IgD-negative memory B cell (primary cell): ENCODE measurements around the gene CEACAM1. TPM values are rescaled to one million over a fixed set of nuclear protein-coding genes. Genes with fewer than 3 reads are reported as not detected.
A peak's percentile ranks its signal among the peaks of the same experiment; 100 is the strongest.
"Not testable (repeated sequence)": the region's sequence is repeated elsewhere in the genome, so short reads cannot be mapped to it uniquely, and the experiment has no call there.

Experiments used
- H3K27ac Mint-ChIP-seq, 3 donors: one replicate each; pipeline ENCODE4 v1.8.0; 2020 to 2022; ENCODE audit warnings: mild to moderate bottlenecking in 3 of 3, mixed read lengths in 3 of 3, moderate library complexity in 1 of 3
- H3K27me3 Mint-ChIP-seq: one replicate; pipeline ENCODE4 v1.8.0; 2021; ENCODE audit warnings: mixed read lengths
- H3K36me3 Mint-ChIP-seq: one replicate; pipeline ENCODE4 v1.8.0; 2020; ENCODE audit warnings: mild to moderate bottlenecking, mixed read lengths
- H3K4me1 Mint-ChIP-seq, 3 donors: one replicate each; pipeline ENCODE4 v1.8.0; 2020 to 2022; ENCODE audit warnings: mixed read lengths in 3 of 3, mild to moderate bottlenecking in 1 of 3
- H3K4me3 Mint-ChIP-seq, 4 donors: one replicate each; pipeline ENCODE4 v1.8.0; 2020 to 2022; ENCODE audit warnings: mild to moderate bottlenecking in 4 of 4, mixed read lengths in 4 of 4, moderate library complexity in 3 of 4
- H3K9me3 Mint-ChIP-seq, 3 donors: one replicate each; pipeline ENCODE4 v1.8.0; 2020 to 2021; ENCODE audit warnings: mixed read lengths in 3 of 3, mild to moderate bottlenecking in 1 of 3
- polyA plus RNA-seq: library from polyadenylated mRNA; unstranded; fragments of 300-500 nt; fragmentation: Illumina TruSeq; gene quantifications from one replicate; pipeline ENCODE4 v1.2.3, GENCODE V29; 2021

CEACAM1 gene
- polyA plus RNA-seq, 1 donor from 2014 or later = 5.4 TPM

- H3K27ac Mint-ChIP-seq, H3K4me1 Mint-ChIP-seq, H3K36me3 Mint-ChIP-seq, H3K9me3 Mint-ChIP-seq, H3K27me3 Mint-ChIP-seq, H3K4me3 Mint-ChIP-seq: not testable (repeated sequence)
Observed at GRCh38 chr19:42535276-42535675, 7.0 kb upstream of the CEACAM1 start.

DNA sequence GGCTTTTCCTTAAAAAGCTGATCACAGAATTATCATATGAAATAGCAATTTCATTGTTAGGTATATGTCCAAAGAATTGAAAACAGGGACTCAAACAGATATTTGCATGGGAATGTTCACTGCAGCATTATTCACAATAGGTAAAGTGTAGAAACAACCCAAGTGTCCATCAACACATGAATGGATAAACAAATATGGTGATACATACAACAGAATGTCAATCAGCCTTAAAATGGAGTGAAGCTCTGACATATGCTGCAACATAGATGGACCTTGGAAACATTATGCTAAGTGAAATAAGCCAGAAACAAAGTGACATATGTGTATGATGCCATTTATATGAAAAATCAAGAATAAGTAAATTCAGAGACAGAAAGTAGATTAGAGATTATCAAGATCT is 6.1 kb upstream of the CEACAM1 start:
- H3K4me1 Mint-ChIP-seq = peaks cover 0 to 4% (median under 1%) of the 10 kb centered on the region in 3 donors
- H3K9me3 Mint-ChIP-seq = no peaks in the 10 kb centered on the region
- no peaks in the 10 kb centered on the region for H3K36me3 Mint-ChIP-seq
- H3K27me3 Mint-ChIP-seq = peaks cover 5% of the 10 kb centered on the region
- H3K4me3 Mint-ChIP-seq = no peak overlapping the region
- no peak overlapping the region for H3K27ac Mint-ChIP-seq

GRCh38 chr19:42532891-42533290 is 4.6 kb upstream of the CEACAM1 start:
- H3K4me3 Mint-ChIP-seq = no peak overlapping the region
- H3K27ac Mint-ChIP-seq = no peak overlapping the region
- H3K9me3 Mint-ChIP-seq = no peaks in the 10 kb centered on the region
- peaks cover 14 to 16% (median 16%) of the 10 kb centered on the region in 3 donors for H3K4me1 Mint-ChIP-seq
- H3K27me3 Mint-ChIP-seq = no peaks in the 10 kb centered on the region
- no peaks in the 10 kb centered on the region for H3K36me3 Mint-ChIP-seq

GRCh38 chr19:42531313-42531712 is 3.0 kb upstream of the CEACAM1 start:
- peaks cover 15 to 26% (median 26%) of the 10 kb centered on the region in 3 donors for H3K4me1 Mint-ChIP-seq
- no peak overlapping the region for H3K27ac Mint-ChIP-seq
- H3K9me3 Mint-ChIP-seq = no peaks in the 10 kb centered on the region
- H3K4me3 Mint-ChIP-seq = no peak overlapping the region
- no peaks in the 10 kb centered on the region for H3K27me3 Mint-ChIP-seq
- no peaks in the 10 kb centered on the region for H3K36me3 Mint-ChIP-seq

- Mint-ChIP-seq H3K4me1 (peaks cover 18 to 35% (median 32%) of the 10 kb centered on the region in 3 donors), H3K36me3 (peaks cover 1% of the 10 kb centered on the region), H3K4me3 (peak overlapping the region; percentile 38 to 96 (median 80)), H3K9me3 (no peaks in the 10 kb centered on the region), H3K27me3 (no peaks in the 10 kb centered on the region), H3K27ac (peak overlapping the region in 2 of 3 donors; percentile 24 to 59)
Observed at GRCh38 chr19:42529248-42529764, 1.0 kb upstream of the CEACAM1 start.

GRCh38 chr19:42524943-42525342 is 3.3 kb downstream of the CEACAM1 start:
- peaks cover 5% of the 10 kb centered on the region for H3K36me3 Mint-ChIP-seq
- H3K9me3 Mint-ChIP-seq = no peaks in the 10 kb centered on the region
- H3K27ac Mint-ChIP-seq = no peak overlapping the region
- H3K27me3 Mint-ChIP-seq = no peaks in the 10 kb centered on the region
- H3K4me3 Mint-ChIP-seq = peak overlapping the region in 1 of 4 donors; percentile 76
- H3K4me1 Mint-ChIP-seq = peaks cover 24 to 48% (median 46%) of the 10 kb centered on the region in 3 donors

DNA sequence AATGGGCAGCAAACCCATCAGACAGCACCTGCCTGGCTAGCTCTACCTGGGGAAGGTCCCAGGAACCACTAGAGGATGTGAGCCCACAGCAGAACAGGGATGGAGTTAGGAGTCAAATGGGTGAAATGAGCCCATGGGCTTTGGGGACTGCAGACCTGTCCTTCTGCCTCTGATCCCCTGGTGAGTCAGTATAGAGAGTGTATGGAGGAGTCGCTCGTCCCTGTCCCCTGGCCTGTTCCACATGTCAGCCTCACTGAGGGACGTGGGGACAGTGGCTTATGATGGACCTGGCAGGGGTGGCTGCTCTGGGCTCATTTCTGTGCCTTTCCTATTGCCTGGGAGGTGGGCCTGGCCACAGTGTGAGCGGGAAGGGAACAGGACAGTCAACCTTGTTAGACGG is 4.0 kb downstream of the CEACAM1 start:
- peaks cover 23 to 44% (median 42%) of the 10 kb centered on the region in 3 donors for H3K4me1 Mint-ChIP-seq

GRCh38 chr19:42522262-42522661 is 6.0 kb downstream of the CEACAM1 start:
- not testable (repeated sequence) for H3K27ac Mint-ChIP-seq, H3K27me3 Mint-ChIP-seq, H3K9me3 Mint-ChIP-seq, H3K4me3 Mint-ChIP-seq
- peaks cover 12% of the 10 kb centered on the region for H3K36me3 Mint-ChIP-seq
- H3K4me1 Mint-ChIP-seq = peaks cover 10 to 27% (median 24%) of the 10 kb centered on the region in 3 donors

More for the DNA sequence above, 4.0 kb downstream of the CEACAM1 start:
- H3K27ac Mint-ChIP-seq = peak overlapping the region in 1 of 3 donors; percentile 18
- H3K36me3 Mint-ChIP-seq = peaks cover 5% of the 10 kb centered on the region
- H3K27me3 Mint-ChIP-seq = no peaks in the 10 kb centered on the region
- no peaks in the 10 kb centered on the region for H3K9me3 Mint-ChIP-seq
- peak overlapping the region in 2 of 4 donors; percentile 16 to 76 for H3K4me3 Mint-ChIP-seq

DNA sequence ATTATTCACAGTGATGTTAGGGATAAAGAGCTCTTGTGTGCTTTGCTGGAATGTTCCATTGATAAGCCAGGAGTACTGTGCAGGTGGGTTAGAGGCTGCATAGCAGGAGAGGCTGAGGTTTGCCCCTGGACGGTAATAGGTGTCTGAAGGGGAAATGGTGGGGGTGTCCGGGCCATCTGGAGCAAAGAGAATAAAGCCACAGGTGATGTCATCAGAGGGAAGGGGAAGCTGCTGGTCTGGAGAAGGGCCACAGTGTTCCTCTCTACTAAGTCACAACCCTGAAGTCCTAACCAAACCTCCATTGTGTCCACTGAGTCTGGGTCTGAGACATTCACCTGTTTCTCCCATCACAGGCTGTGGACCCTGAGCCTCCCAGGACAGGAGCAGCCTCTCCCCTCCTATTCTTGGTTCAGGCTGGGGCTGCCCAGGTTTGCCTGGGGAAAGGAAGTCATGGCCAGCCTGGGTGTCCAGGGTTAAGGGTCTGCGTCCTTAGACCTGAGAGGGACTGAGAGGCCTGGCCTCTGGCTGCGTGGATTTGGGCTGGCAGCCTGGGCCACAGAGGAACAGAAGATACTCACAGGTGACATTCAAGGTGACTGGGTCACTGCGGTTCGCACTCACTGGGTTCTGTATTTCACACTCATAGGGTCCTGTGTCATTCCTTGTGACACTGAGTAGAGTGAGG is 6.8 kb downstream of the CEACAM1 start:
- Mint-ChIP-seq H3K9me3 (no peaks in the 10 kb centered on the region), H3K4me1 (peaks cover 10 to 22% (median 21%) of the 10 kb centered on the region in 3 donors), H3K4me3 (no peak overlapping the region), H3K36me3 (peaks cover 14% of the 10 kb centered on the region), H3K27me3 (no peaks in the 10 kb centered on the region), H3K27ac (peak overlapping the region in 1 of 3 donors; percentile 61)

DNA sequence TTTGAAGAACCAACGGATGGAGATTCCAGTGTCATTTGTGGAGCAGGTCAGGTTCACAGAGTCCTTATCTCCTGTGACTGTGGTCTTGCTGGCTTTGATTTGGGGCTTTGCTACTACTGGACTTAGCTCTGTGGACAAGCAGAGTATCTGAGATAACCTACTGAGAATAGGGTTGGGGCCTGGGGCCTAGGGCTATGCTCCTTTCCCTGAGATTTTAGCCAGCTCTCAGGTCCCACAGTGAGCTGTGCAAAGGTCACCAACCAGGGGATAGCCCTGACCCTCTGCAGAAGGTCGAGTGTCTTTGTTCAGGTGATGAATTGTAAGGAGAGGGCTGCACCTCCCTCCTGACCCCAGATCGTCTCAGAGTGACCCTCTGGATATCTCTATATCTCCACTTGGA is 9.2 kb downstream of the CEACAM1 start:
- H3K4me1 Mint-ChIP-seq = peaks cover 7 to 18% (median 11%) of the 10 kb centered on the region in 3 donors
- H3K4me3 Mint-ChIP-seq = no peak overlapping the region
- no peak overlapping the region for H3K27ac Mint-ChIP-seq
- H3K36me3 Mint-ChIP-seq = peaks cover 12% of the 10 kb centered on the region
- no peaks in the 10 kb centered on the region for H3K9me3 Mint-ChIP-seq
- H3K27me3 Mint-ChIP-seq = no peaks in the 10 kb centered on the region

DNA sequence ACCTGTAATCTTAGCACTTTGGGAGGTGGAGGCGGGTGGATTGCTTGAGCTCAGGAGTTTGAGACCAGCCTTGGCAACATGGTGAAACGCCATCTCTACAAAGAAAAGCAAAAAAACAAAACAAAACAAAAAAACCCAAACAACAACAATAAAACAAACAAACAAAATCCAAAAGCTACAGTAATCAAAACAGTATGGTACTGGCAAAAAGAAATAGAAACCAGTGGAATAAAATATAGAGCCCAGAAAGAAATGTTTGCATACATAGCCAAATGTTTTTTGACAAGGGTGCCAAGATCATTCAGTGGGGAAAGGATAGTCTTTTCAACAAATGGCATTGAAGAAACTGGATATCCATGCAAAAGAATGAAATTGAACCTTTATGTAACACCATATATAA is 11.5 kb downstream of the CEACAM1 start:
- peaks cover 16 to 27% (median 19%) of the 10 kb centered on the region in 3 donors for H3K4me1 Mint-ChIP-seq
- no peaks in the 10 kb centered on the region for H3K27me3 Mint-ChIP-seq
- no peak overlapping the region for H3K4me3 Mint-ChIP-seq
- no peaks in the 10 kb centered on the region for H3K9me3 Mint-ChIP-seq
- H3K27ac Mint-ChIP-seq = no peak overlapping the region
- H3K36me3 Mint-ChIP-seq = peaks cover 15% of the 10 kb centered on the region

DNA sequence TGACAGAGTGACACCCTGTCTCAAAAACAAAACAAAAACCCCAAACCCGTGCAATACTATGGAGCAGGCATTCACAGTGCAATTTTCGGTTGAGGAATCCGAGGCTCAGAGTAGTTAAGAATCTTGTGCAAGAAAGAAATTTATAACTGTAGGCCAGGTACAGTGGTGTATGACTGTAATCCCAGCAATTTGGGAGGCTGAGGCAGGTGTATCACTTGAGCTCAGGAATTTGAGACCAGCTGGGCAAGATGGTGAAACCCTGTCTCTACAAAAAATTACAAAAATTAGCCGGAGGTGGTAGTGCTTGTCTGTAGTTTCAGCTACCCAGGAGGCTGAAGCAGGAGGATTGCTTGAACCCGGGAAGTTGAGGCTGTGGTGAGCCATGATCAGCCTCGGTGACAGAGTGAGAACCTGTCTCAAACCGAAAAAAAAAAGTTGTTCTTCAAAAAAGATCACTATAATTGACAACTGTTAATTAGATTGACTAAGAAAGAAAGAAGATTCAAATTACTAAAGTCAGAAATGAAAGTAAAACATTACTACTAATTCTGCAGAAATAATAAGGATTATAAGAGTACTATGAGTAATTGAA is 12.9 kb downstream of the CEACAM1 start:
- Mint-ChIP-seq H3K4me1 (peaks cover 13 to 22% (median 18%) of the 10 kb centered on the region in 3 donors), H3K27me3 (no peaks in the 10 kb centered on the region), H3K9me3 (no peaks in the 10 kb centered on the region), H3K36me3 (peaks cover 19% of the 10 kb centered on the region), H3K4me3 (no peak overlapping the region), H3K27ac (no peak overlapping the region)

DNA sequence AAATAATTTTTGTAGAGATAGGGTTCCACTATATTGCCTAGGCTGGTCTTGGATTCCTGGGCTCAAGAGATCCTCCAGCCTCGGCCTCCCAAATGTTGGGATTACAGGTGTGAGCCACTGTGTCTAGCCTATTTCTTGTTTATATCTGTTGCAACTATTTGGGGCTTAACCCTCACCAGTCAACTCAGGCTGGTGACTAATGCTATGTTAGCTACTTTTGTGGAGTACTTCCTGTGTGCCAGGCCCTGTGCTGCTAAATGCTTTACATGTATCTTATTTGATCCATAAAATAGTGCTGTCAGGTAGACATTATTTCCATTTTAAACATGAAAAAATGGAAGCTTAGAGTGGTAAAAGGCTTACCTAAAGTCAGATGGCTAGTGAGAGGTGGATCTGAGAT is 13.8 kb downstream of the CEACAM1 start:
- peaks cover 13 to 22% (median 18%) of the 10 kb centered on the region in 3 donors for H3K4me1 Mint-ChIP-seq
- no peak overlapping the region for H3K27ac Mint-ChIP-seq
- peak overlapping the region in 1 of 4 donors; percentile 55 for H3K4me3 Mint-ChIP-seq
- H3K36me3 Mint-ChIP-seq = peaks cover 19% of the 10 kb centered on the region
- no peaks in the 10 kb centered on the region for H3K27me3 Mint-ChIP-seq
- H3K9me3 Mint-ChIP-seq = no peaks in the 10 kb centered on the region

DNA sequence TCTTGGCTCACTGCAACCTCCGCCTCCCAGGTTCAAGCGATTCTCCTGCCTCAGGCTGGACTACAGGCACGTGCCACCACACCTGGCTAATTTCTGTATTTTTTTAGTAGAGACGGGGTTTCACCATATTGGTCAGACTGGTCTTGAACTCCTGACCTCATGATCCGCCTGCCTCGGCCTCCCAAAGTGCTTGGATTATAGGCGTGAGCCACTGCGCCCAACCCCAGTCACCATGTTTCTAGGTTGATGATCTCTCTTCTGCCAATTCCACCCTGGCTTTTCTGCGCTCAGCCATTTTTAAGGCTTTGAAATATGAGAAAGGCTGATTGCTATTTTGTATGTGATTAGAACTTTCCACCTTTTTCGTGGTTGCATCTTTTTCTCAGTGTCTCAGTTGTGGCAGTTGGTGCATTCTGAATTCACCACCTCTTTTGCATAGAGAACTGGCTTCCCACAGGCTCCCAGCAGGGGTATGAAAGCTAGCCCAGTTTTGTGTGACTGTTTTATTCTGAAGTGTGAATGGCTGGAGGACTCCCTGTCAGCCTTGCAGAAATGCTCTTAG is 15.5 kb downstream of the CEACAM1 start:
- Mint-ChIP-seq H3K36me3 (peaks cover 16% of the 10 kb centered on the region), H3K27me3 (no peaks in the 10 kb centered on the region), H3K4me3 (peak overlapping the region in 3 of 4 donors; percentile 42 to 85 (median 61)), H3K27ac (no peak overlapping the region), H3K4me1 (peaks cover 13 to 25% (median 18%) of the 10 kb centered on the region in 3 donors), H3K9me3 (no peaks in the 10 kb centered on the region)

- H3K36me3 Mint-ChIP-seq = peaks cover 11% of the 10 kb centered on the region
- H3K4me3 Mint-ChIP-seq = peak overlapping the region in 2 of 4 donors; percentile 2 to 85
- H3K27me3 Mint-ChIP-seq = no peaks in the 10 kb centered on the region
Observed at GRCh38 chr19:42512130-42512636, 16.1 kb downstream of the CEACAM1 start.

More at GRCh38 chr19:42512130-42512636, 16.1 kb downstream of the CEACAM1 start:
- Mint-ChIP-seq H3K9me3 (no peaks in the 10 kb centered on the region), H3K27ac (no peak overlapping the region), H3K4me1 (peaks cover 13 to 25% (median 18%) of the 10 kb centered on the region in 3 donors)
